MG63 (cell line): Measurements from ENCODE around the gene PEF1. TPM values are rescaled to one million over a fixed set of nuclear protein-coding genes. Genes with fewer than 3 reads are reported as not detected.
A peak's percentile ranks its signal among the peaks of the same experiment; 100 is the strongest.

ENCODE experiments used
- DNase-seq: peaks from one replicate; pipeline ENCODE4 v3.0.0-alpha.2; 2020
- H3K27me3 ChIP-seq: fragments of 250-450 bp; sonication (Bioruptor Pico); 2 replicates; pipeline ENCODE4 v1.5.1; 2020; ENCODE audit warnings: mild to moderate bottlenecking, moderate library complexity
- H3K36me3 ChIP-seq: fragments of 250-450 bp; sonication (Bioruptor Pico); 2 replicates; pipeline ENCODE4 v1.5.1; 2020; ENCODE audit warnings: mild to moderate bottlenecking, moderate library complexity
- H3K4me3 ChIP-seq: fragments of 250-450 bp; sonication (Bioruptor Pico); 2 replicates; pipeline ENCODE4 v1.5.1; 2020; ENCODE audit warnings: mild to moderate bottlenecking, moderate library complexity
- H3K9me3 ChIP-seq: fragments of 250-450 bp; sonication (Bioruptor Pico); 2 replicates; pipeline ENCODE4 v1.5.1; 2020; ENCODE audit warnings: mild to moderate bottlenecking, moderate library complexity
- total RNA-seq: library from RNA; depleted of rRNA; stranded (reverse); fragments of >200 nt; shearing (Covaris generic); gene quantifications from 2 replicates; pipeline ENCODE4 v1.2.3, GENCODE V29; 2014; ENCODE audit warnings: low replicate concordance

PEF1 gene
- total RNA-seq, 1 experiment from 2014 or later, result 96.9 TPM

DNA sequence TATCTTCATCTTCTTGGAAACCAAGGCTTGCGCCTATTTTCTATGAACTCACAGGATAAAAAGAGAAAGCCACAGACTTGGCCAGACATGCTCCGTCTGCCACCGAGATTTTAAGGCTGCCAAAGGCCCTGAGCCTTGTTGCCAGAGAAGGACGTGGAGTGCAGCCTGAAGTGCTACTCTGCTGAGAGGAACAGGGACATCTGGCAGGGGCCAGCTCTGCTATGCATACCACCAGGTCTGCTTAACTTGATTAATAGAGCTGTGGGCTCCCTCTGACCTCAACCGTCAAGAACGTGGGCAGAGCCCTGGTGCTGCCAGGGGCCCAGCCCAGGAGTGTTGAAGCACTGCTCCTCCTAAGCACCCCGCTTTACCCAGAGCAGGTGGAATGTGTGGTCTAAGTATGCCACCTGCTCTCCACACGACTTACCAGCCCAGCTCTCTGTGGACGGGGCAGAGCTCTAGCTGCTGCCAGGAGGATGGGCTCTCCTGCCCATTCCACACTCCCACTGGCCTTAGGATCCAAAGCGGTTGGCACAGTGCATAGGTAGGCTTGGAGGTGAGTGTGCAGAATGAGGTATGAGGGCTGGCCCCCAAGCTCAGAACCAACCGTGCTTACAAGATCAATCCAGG, 16.6 kb downstream of the PEF1 start:
- no peak for DNase-seq
- Histone ChIP-seq H3K4me3 (no peak overlapping the region), H3K36me3 (peaks cover 31% of the 10 kb centered on the region), H3K9me3 (no peaks in the 10 kb centered on the region), H3K27me3 (no peaks in the 10 kb centered on the region)

- Histone ChIP-seq H3K4me3 (no peak overlapping the region), H3K36me3 (peaks cover 25% of the 10 kb centered on the region), H3K9me3 (no peaks in the 10 kb centered on the region), H3K27me3 (no peaks in the 10 kb centered on the region)
- DNase-seq, result no peak
These were observed 17.3 kb downstream of the PEF1 start for GRCh38 chr1:31627301-31627929.

DNA sequence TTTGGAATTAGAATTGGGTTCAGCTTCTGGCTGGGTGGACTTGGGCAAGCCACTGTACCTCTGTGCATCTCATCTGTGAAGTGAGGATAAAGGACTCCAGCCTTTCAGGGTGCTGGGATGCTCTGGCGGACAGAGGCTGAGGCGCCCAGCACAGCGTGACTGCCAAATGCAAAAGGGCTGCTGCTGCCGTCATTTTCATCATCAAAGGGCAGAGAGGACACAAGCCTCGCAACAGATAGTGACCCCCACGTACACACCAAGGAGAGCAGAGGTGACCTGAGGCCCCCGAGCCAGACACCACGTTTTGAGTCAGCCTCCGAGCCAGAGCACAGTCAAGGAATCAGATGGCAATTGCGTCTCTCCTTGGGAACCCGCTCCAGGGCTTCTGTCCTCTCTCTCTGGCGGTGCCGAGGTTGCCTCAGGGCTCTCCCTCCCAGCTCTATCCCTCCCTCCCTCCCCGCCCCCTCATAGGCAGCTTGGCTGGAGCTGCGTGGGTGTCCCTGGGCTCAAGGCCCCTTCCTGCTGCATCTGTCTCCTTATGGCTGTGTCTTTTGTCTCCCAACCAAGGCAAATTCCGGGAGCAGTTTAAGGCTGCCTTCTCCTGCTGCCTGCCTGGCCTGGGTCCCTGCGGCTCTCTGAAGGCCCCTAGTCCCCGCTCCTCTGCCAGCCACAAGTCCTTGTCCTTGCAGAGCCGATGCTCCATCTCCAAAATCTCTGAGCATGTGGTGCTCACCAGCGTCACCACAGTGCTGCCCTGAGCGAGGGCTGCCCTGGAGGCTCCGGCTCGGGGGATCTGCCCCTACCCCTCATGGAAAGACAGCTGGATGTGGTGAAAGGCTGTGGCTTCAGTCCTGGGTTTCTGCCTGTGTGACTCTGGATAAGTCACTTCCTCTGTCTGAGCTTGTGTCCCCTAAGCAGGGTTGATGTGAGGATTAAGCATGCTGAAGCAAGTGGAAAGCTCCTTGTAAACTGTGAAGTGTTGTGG, 18.2 kb downstream of the PEF1 start:
- Histone ChIP-seq H3K4me3 (no peak overlapping the region), H3K9me3 (no peaks in the 10 kb centered on the region), H3K36me3 (peaks cover 16% of the 10 kb centered on the region), H3K27me3 (no peaks in the 10 kb centered on the region)
- no peak for DNase-seq

DNA sequence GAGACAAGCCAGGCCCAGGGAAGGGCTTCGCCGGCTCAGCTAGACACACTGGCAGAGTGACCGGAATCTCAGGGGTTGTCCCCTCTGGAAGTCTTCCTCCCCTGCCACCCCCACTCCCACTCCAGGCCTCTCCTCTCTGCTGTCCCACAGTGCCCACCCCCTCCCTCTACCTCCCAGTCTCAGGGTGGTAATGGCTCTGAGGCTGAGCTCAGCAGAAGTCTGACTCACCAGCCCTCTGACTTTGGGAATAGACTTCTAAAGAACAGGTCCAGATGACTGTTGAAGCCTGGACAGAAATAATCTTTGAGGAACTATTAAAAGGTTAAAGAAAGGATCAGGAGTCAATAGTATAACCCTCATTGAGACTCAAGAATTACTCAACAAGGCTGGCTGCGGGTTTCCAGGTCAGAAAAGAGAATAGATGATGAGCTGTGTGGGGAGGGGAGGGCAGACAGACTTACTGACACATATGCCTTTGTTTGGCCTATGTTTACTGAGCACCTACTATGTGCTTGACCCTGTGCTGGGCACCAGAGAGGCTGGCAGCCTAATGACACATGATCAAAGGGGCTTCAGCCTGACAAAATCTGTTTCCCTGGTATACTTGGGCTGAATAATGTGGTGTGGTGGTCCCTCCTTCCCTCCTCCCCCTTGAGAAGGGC, 19.0 kb downstream of the PEF1 start:
- Histone ChIP-seq H3K36me3 (peaks cover 16% of the 10 kb centered on the region), H3K4me3 (no peak overlapping the region), H3K27me3 (no peaks in the 10 kb centered on the region), H3K9me3 (no peaks in the 10 kb centered on the region)
- peak; percentile 31 for DNase-seq

GRCh38 chr1:31624731-31625514, 19.8 kb downstream of the PEF1 start:
- Histone ChIP-seq H3K36me3 (peaks cover 16% of the 10 kb centered on the region), H3K4me3 (no peak overlapping the region), H3K27me3 (no peaks in the 10 kb centered on the region), H3K9me3 (no peaks in the 10 kb centered on the region)
- no peak for DNase-seq

DNA sequence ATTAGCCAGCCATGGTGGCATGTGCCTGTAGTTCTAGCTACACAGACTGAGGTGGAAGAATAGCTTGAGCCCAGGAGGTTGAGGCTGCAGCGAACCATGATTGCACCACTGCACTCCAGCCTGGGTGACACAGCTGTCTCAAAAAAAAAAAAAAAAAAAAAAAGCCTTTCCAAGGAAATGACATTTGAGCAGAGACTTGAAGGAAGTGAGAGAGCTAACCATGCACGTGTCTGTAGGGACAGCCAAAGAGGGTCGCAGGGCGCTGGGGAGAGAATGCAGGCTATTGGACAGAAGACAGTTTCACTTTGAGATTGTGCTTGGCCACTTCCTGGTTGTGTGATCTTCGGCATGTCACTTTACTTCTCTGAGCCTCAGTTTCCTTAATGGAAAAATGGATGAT, 20.4 kb downstream of the PEF1 start:
- Histone ChIP-seq H3K9me3 (no peaks in the 10 kb centered on the region), H3K27me3 (no peaks in the 10 kb centered on the region), H3K36me3 (peaks cover 11% of the 10 kb centered on the region), H3K4me3 (no peak overlapping the region)
- DNase-seq, result no peak

- Histone ChIP-seq H3K9me3 (no peaks in the 10 kb centered on the region), H3K4me3 (no peak overlapping the region), H3K36me3 (peaks cover 4% of the 10 kb centered on the region; the same call in 1 of the 2 replicates), H3K27me3 (no peaks in the 10 kb centered on the region)
- DNase-seq, result no peak
These were observed 21.3 kb downstream of the PEF1 start for GRCh38 chr1:31623365-31623764.

- no peak for DNase-seq
- Histone ChIP-seq H3K36me3 (no peaks in the 10 kb centered on the region; the same call in 1 of the 2 replicates), H3K27me3 (no peaks in the 10 kb centered on the region), H3K4me3 (no peak overlapping the region), H3K9me3 (no peaks in the 10 kb centered on the region)
These were observed 22.6 kb downstream of the PEF1 start for GRCh38 chr1:31621847-31622730.

DNA sequence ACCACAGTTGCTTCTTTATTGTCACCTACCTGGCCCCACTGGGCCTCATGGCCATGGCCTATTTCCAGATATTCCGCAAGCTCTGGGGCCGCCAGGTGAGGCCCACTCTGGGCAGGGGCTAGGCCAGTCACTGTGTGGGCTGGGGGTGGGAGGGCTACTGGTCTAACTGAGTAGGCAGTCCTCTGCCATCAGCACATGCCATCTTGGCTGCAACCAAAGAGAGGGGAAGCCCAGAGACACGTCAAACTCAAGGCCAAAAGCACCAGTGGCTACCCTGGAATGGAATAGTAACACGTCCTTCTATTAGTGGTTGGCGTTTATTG, 23.2 kb downstream of the PEF1 start:
- H3K27me3 ChIP-seq, result no peaks in the 10 kb centered on the region
- no peaks in the 10 kb centered on the region for H3K9me3 ChIP-seq
- H3K4me3 ChIP-seq, result no peak overlapping the region
- no peak for DNase-seq
- H3K36me3 ChIP-seq, result no peaks in the 10 kb centered on the region

GRCh38 chr1:31620631-31621497, 23.8 kb downstream of the PEF1 start:
- H3K36me3 ChIP-seq, result no peaks in the 10 kb centered on the region
- no peaks in the 10 kb centered on the region for H3K27me3 ChIP-seq
- no peak for DNase-seq
- no peaks in the 10 kb centered on the region for H3K9me3 ChIP-seq
- no peak overlapping the region for H3K4me3 ChIP-seq

DNA sequence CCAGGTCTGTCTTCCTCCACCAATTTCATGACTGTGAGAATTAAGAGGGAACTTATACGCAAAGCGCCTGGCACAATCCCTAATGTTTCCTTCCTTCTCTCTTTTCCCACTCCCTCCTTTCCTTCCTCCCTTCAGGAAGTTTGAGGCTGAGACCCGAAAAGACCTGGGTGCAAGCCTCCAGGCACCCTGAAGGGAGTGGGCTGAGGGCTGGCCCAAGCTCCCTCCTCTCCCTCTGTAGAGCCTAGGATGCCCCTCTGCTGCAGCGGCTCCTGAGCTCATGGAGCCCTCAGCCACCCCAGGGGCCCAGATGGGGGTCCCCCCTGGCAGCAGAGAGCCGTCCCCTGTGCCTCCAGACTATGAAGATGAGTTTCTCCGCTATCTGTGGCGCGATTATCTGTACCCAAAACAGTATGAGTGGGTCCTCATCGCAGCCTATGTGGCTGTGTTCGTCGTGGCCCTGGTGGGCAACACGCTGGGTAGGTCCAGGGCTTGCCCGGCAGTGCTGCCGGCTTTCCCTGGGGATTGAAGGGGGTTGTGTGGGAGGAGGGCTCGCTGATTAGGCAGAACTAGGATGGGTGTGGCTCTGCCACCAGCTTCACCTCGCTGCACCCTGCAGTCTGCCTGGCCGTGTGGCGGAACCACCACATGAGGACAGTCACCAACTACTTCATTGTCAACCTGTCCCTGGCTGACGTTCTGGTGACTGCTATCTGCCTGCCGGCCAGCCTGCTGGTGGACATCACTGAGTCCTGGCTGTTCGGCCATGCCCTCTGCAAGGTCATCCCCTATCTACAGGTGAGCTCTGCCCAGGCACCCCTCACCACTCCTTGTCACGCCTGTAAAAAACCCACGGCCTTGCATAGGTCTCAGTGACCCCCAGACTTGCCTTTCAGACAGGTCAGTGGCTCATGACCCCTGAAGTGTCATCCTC, 25.5 kb downstream of the PEF1 start:
- no peak for DNase-seq
- H3K27me3 ChIP-seq, result no peaks in the 10 kb centered on the region
- H3K9me3 ChIP-seq, result no peaks in the 10 kb centered on the region
- no peaks in the 10 kb centered on the region for H3K36me3 ChIP-seq
- no peak overlapping the region for H3K4me3 ChIP-seq

DNA sequence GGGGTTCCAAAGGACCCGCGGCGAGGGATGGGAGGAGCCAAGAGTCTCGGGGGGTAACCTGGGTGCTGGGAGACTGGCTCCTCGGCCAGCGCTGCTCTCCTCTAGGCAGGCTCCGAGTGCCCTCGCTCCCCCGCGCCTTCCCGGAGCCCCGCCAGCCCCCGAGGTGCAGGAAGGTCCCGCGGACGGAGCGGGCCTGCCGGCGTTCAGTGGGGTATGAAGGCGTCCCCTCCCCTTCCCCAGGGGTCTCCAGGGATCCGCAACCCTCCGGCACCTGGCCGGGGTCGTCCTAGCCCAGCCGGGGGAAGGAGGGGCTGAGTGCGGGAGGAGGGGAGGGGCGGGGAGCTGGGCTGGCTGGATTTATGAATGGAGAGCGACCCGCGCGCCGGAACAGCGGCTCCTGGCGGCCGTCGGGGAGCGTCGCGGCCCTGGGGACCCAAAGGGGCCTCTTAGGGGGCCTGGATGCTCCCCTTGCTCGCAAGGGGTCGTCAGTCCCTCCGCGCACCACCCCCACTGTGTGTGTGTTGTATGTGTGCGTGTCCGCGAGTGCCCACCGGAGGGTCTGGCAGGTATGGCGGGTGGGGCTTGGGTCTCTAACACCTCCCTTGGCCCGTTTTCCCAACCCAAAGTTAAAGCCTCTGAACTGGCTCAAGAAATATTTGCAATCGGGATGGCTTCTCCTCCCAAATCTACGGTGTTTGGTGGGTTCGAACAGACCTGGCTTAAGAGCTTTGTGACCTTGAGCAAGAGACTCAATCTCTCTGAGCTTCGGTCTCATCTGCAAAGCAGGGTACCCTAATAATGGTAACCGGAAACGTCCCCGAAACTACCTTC, 26.5 kb downstream of the PEF1 start:
- Histone ChIP-seq H3K27me3 (no peaks in the 10 kb centered on the region), H3K36me3 (no peaks in the 10 kb centered on the region), H3K4me3 (peak overlapping the region; percentile 49), H3K9me3 (no peaks in the 10 kb centered on the region)
- DNase-seq, result peak; percentile 39
